GM13976 (cell line): ENCODE results near the gene ADAD2.

ENCODE experiments used
- DNase-seq: peaks from one replicate; pipeline ENCODE4 v3.0.0; 2012; ENCODE audit warnings: low spot score
- in situ Hi-C: fragments of 300-500 bp; cut with MboI; formaldehyde crosslinking; loops from one replicate; pipeline ENCODE4 v1.12.0; 2022; ENCODE audit warnings: low sequenced_read_pairs, mixed read lengths, inconsistent platforms; ENCODE audit not compliant: unreplicated experiment
- TF ChIP-seq, protein P1 (sequence below): IDR thresholded peaks from 2 replicates; pipeline ENCODE4 v1.5.1; 2012; ENCODE audit warnings: borderline replicate concordance, mild to moderate bottlenecking; ENCODE audit not compliant: insufficient read depth; ENCODE audit errors: extremely low read depth, missing control alignments, control extremely low read depth

Gene ADAD2

GRCh38 chr16:84194470-84195200 lies 3.7 kb downstream of the ADAD2 start:
- TF ChIP-seq, protein P1, sequence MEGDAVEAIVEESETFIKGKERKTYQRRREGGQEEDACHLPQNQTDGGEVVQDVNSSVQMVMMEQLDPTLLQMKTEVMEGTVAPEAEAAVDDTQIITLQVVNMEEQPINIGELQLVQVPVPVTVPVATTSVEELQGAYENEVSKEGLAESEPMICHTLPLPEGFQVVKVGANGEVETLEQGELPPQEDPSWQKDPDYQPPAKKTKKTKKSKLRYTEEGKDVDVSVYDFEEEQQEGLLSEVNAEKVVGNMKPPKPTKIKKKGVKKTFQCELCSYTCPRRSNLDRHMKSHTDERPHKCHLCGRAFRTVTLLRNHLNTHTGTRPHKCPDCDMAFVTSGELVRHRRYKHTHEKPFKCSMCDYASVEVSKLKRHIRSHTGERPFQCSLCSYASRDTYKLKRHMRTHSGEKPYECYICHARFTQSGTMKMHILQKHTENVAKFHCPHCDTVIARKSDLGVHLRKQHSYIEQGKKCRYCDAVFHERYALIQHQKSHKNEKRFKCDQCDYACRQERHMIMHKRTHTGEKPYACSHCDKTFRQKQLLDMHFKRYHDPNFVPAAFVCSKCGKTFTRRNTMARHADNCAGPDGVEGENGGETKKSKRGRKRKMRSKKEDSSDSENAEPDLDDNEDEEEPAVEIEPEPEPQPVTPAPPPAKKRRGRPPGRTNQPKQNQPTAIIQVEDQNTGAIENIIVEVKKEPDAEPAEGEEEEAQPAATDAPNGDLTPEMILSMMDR: no peak
- no peak for DNase-seq
- in situ Hi-C loops: no loop called here

DNA sequence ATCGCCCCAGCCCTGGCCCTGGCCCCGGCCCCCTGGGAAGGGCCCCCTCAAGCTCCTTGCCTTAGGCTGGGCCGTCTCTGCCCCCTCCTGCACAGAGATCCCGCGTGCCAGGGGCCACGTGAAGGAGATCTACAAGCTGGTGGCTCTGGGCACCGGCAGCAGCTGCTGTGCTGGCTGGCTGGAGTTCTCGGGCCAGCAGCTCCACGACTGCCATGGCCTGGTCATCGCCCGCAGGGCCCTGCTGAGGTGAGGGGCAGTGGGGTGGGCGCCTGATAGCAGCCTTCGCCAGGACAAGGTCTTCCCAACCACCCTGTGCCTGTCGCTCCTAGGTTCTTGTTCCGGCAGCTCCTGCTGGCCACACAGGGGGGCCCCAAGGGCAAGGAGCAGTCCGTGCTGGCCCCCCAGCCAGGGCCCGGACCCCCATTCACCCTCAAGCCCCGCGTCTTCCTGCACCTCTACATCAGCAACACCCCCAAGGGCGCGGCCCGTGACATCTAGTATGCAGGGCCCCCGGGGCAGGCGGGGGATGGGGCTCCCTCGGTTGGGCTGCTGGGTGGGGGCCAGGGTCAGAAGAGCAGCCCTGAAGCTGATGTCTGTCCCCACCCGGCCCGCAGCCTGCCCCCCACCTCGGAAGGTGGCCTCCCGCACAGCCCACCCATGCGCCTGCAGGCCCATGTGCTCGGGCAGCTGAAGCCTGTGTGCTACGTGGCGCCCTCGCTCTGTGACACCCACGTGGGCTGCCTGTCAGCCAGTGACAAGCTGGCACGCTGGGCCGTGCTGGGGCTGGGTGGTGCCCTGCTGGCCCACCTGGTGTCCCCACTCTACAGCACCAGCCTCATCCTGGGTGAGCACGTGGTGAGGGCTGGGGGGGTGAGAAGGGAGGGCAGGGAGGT lies 4.5 kb downstream of the ADAD2 start:
- no peak for DNase-seq
- in situ Hi-C loops: no loop called here

GRCh38 chr16:84196101-84196500 lies 5.1 kb downstream of the ADAD2 start:
- DNase-seq: no peak
- in situ Hi-C loops: no loop called here
- TF ChIP-seq, protein P1: no peak

More for the DNA sequence above, 4.5 kb downstream of the ADAD2 start:
- TF ChIP-seq, protein P1: no peak

DNA sequence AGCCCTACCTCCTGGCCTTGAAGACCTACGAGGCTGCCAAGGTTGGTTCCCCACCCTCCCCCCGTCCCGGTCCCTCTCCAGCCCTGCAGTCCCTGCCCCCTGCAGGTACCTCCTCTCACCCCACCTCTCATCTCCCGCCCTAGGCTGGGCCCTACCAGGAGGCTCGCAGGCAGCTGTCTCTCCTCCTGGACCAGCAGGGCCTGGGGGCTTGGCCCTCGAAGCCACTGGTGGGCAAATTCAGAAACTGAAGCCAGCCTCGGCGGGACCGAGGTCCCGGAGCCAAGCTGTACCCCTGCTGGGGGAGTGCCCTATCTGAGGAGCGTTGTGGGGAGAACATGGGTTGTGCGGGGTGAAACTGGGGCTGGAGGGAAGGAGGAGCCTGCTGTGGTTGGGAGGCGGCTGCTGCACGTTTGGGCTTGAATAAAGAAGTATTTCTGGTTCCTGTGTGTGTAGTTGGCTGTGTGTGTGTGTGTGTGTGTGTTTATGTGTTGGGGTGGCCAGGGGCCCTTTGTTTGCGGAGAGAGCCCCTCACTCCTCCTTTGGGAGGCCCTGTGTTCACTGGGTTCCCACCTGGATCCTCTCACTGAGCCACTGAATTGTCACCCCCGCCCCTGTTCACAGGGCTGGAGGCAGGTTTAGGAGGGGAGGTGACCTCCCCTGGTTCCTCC lies 5.9 kb downstream of the ADAD2 start:
- no peak for DNase-seq
- TF ChIP-seq, protein P1: no peak
- in situ Hi-C loops: no loop called here

- TF ChIP-seq, protein P1: no peak
- in situ Hi-C loops: no loop called here
Measured at GRCh38 chr16:84197466-84198128, 6.6 kb downstream of the ADAD2 start.

GRCh38 chr16:84198401-84198800 lies 7.4 kb downstream of the ADAD2 start:
- in situ Hi-C loops: no loop called here
- no peak for DNase-seq

More at GRCh38 chr16:84197466-84198128, 6.6 kb downstream of the ADAD2 start:
- DNase-seq: no peak

More at GRCh38 chr16:84198401-84198800, 7.4 kb downstream of the ADAD2 start:
- TF ChIP-seq, protein P1: no peak
